Activated T-helper 1 cell treated with anti-CD3 and anti-CD28 coated beads, Interleukin-2, amount 50 U/mL, for 16 hours (primary cell): ENCODE results near the gene POLR3K.

Experiments
- DNase-seq, 2 donors: peaks; one replicate each; pipeline ENCODE4 v3.0.0-alpha.2; 2020; ENCODE audit warnings: low read depth in 1 of 2, low spot score in 1 of 2

POLR3K gene

DNA sequence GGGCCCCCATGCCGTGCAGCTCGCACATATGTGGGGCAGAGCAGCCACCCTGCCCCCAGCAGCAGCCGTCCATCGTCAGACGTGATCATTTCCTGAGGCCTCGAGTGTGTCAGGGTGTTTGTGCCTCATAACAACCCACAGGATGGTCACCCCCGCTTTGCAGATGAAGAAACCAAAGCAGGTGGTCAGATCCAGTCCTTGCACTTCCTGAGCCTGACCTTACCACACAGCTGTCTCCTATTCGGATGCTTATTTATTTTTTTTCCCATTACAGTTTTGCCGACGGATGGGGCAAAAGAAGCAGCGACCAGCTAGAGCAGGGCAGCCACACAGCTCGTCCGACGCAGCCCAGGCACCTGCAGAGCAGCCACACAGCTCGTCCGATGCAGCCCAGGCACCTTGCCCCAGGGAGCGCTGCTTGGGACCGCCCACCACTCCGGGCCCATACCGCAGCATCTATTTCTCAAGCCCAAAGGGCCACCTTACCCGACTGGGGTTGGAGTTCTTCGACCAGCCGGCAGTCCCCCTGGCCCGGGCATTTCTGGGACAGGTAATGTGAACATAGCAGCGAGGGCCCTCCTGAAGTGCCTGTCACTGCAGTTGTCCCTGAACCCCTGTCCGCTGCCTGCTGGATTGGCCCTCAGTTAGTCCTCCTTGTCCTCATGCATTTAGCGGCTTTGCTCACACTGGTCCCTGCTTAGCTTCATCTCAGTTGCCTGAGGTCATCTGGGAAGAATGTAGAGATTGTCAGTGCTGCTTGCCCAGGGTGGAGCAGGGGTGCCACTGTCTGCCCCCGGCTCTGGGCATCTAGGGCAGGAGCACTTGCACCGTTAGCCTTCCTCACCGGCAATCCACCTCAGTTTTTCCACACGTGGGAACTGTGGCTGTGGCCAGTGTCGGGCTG is 26.0 kb upstream of the POLR3K start:
- no peak for DNase-seq

DNA sequence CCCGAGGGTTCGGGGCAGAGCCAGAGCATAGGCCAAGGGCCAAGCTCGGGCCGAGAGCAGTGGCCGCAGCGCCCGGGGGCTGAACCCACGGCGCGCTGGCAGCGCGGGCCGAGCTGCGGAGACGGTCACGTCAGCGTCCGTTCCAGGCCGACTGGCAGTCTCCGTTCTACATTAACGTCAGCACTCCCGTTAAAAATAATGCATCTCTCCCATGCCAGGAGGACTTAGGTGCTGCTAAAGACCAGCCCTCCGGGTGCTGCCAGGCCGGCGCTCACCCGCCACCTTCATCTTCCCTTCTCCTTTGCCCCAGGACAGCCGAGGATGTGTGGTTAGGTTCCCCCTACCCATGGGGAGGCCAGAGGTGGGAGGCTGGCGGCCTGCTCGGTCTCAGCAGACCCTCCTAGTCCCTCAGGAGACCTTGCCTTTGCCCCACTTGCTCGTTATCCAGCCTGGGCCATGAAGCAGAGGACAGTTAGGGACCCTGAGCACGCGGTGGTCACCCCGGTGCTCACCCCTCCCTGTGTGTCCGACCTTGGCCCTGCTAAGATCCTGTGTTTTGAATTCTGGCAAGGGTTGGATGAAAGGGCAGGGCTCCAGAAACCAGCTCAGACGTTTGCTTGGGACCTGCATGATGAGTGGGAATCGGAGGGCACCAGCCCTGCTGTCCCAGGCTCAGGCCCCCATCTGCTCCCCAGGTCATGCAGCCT is 25.2 kb upstream of the POLR3K start:
- no peak for DNase-seq

DNA sequence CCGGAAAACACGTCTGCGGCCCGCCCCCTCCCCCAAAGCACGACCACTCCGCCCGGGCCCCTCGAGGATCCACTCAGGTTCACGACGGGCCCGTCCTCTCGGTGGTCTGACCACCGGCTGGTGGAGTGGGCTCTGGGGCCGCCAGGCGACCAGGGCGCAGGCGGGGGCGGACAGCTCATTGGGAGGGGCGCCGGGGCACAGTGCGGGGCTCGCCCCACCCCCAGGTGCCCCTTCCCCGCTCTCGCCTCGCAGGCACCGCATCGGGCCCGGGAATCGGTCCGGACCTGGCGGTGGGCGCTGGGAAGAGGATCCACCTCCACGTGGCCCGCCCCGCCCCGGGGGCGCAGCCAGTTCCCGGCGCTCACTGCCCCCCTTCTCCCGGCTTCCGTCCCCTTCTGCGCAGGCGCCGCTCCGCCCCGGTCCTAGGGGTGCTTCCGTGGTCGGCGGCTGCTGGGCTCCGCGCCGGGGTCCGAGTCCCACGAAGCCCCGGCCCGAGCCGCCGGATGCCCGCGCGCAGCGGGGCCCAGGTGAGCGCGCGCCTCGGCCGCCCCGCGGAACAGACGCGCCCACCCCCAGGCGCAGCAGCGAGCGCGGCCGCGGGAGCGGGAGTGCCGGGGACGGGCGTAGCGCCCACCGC is 24.5 kb upstream of the POLR3K start, which contains the start of gene MPG:
Gene MPG, plus strand, starts transcription at position 419 of the 637 bp plus-strand sequence. Its CDS starts 85 bp downstream, at position 504.
- peak; percentile 64 to 73 for DNase-seq

DNA sequence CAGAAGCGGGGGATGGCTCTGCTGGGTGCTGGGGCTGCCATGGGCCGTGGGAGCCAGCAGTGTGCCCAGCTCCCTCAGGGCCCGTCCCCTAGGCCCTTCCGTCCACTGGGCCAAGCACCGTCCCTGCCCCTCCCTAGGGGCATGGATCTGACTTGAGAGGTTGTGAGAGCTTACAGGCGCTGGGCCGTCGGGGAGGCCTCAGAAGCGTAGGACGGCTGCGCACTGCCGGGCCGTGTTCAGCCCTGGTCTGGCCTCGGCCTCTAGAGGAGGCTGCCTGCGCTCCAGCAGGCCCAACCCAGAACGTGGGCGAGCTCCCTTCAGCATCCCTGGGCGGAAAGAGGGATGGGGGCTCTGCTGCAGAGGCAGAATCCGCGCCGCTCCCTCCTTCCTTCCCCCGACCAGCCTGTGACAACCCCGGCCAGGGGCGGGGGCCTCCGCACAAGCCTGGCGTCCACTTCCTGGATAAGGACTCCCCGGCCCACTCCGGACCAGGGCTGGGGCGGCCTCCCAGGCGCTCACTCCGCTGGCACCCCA is 23.9 kb upstream of the POLR3K start:
- no peak for DNase-seq

DNA sequence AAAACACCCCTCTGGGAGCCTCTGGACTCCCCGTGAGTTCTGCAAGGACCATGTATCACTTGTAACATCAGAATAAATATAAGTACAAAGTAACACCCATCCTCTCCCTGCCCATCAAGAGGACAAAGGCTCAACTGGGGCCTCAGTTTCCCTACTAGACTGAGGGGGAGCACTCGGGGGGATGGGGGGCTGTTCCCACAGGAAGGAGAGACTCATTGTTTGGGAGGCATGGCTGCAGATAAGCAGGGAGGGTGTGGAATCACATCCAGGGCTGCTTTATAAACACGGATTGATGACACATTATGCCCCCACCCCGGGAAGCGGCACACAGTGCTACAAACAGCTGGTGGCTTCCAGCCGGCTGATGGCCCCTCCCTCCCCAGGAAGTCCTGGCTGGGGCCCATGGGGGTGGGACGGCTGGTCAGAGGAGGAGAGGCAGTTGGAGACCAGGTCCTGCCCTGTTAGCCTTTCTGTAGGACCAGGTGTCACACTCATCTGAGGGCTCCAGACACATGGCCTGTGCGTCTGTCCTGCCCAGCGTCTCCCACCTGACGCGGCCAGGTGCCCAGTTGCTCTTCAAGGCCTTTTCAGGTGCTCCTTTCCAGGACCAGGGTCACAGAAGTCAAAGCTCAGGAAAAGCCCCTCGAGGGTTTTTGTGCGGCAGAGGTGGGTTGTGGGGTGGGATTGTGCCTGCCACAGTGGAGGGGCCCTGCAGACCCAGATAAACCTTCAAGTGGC is 23.3 kb upstream of the POLR3K start:
- DNase-seq, result no peak

DNA sequence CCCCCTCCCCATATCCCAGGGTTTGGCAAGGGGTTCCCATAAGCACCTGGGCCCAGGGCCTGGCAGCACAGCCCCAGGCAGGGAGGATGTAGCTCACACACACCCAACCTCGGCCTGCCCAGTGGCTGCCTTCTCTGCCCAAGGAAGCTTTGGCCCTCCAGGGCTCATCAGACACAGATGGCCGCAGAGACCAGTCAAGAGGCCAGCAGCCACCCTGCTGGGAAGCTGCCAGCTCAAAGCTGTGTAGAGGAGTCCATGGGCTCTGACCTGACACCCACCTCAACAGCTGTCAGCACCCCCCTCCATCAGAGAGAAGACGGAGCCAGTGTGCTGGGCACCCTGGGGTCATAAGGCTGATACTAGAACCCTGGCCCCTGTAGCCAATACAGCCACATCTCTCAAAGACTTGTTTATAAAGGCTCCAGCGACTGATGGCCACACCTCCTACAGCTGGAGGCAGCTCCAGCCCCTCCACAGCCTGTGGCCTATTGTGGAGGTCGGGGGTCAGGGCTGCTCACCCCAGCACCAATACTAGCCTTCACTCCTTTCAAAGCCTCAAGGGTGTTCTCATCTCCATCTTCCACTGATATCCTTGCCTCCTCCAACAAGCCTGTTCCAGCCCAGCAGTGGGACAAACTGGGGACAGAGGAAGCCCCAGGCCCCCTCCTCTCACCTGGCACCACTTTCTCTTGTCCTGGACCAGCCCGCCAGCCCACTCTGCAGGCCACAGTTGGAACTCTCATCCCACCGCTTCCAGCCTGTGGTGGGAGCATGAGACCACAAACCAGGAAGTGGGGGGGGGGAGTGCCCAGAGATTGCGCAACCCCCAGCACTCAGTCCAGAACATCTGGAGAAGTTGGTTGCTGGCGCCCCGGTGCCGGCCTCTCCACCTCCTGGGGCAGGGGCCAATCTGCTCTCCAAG is 22.4 kb upstream of the POLR3K start:
- DNase-seq, result no peak

DNA sequence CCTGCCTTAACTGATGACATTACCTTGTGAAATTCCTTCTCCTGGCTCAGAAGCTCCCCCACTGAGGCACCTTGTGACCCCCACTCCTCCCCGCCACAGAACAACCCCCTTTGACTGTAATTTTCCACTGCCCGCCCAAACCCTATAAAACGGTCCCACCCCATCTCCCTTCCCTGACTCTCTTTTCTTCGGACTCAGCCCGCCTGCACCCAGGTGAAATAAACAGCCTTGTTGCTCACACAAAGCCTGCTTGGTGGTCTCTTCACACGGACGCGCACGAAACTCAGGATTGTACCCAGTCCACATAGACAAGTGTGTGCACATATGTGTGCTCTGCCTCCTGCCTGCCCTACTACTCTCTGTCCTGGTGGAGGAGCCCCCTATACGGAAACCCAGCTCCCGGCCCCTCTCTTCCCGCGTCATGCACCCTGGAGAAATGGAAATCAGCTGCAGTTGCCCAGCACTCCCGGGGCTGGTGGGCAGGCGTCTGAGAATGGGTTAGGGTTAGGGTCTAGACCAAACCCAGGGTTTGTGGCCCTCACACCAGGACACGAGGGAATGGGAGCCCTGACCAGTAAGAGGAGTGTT is 21.4 kb upstream of the POLR3K start:
- DNase-seq, result no peak

DNA sequence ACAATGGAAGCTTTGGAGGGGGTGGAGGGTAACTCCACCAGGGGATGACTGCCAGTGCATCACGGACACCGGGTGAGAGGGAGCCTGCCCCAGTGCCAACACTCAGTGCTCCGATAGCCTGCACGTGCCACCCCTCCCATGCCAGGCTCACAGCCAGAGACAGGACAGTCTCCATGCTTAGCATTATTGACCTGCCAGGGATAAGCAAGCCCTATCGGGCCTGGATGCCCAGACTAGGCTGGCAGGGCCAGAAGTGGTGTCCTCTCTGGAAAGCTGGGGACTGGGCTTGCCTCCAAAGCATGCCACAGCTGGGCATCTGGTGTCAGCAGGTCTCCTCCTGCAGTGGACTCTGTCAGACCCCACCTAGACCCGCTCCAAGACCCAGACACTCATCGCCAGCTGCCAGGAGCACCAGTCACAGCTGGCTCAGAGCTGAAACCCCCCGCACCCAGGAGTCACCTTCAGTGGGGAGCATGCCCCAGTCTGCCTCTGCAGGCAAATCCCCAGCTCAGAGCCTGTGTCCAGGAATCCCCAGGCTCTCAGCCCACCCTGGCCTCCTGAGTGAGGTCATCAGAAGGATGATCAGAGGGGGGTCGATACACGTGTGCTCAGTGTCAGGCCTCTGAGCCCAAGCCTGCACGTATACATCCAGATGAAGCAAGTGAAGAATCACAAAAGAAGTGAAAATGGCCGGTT is 20.8 kb upstream of the POLR3K start:
- DNase-seq, result no peak

DNA sequence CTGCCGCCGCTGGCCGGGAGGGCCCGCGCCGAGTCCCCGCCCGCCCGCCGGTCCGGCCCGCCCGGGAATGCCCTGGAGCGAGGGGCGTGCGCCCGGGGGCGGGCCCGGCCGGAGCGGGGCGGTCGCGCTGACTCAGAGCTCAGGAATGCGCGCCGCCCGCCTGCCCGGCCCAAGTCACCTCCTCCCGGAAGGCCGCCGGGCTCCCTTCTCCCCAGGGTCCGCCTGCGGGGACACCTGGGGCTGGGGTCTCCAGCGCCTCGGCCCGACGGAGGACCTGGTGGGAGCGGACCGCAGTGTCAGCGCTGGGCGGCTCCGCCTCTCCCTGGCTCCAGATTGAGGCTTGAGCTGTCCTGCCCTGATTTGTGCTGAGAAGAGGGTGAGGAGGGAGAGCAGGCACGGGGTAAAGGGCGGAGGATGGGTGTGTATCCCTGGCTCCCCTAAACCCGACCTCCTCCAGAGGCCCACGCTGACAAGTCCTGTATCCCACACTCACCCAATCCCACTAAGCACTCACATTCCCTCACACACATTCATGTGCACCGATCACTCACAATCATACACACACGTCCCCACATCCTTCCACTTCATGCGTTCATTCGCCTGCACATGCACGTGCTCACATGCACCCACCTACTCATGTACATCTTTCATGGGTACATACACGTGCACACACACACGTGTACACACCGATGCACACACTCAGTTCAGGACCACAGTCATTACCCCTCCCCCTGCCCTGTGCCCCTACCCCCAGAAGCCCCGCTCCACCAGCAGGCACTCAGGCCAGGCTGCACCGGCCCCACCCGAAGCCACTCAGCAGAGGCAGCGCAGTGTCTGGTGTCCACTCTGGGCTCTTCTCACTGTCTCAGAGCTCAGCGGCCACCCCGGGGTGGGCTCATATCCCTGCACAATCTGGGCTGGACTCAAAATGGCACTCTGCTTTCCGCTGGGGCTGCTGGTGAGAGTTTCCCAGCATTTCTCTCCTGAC is 19.4 kb upstream of the POLR3K start, which contains the start of gene RHBDF1:
Gene RHBDF1, minus strand, starts transcription at position 71 of the 988 bp plus-strand sequence. CDS start 7,616 bp downstream, outside the sequence.
- no peak for DNase-seq

DNA sequence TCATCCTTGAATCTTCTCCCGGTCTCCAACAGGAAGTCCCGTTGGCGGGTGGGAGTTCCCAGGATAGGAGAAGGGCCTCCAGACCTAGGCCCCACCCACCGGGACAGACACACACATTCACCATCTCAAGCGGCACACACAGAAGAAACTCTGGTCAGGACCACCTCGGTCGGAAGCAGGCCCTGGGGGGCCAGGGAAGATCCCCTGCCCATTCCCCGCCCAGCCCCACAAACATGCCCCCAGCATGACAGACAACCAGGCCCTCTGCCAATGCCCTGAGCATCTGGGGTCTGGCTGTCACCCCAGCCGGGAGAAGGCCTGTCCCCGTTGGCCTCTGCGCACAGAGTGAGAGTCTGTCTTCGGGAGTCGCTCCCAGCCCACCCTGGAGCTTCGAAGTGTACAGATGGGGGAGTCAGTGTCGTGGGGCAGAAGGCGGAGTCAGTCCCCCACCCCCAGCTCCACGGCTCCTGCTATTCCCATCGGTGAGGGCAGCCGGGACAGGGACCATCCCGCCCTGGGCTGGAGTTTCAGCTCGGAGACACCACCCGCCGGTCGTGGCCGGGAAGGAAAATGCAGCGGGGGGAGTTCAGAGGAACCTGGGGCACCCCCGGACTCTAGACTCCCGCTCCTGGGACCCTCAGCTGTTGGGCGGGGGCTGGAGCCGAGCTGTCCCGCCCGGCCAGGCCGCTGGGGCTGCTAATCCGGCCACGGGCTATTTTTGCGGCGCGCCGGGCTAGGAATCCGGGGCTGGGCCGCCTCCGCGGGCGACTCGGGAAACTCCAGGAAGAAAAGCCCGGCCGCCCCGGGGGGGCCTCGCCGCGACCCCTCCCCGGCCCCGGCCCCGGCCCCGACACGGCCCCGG is 18.4 kb upstream of the POLR3K start:
- DNase-seq, result no peak

DNA sequence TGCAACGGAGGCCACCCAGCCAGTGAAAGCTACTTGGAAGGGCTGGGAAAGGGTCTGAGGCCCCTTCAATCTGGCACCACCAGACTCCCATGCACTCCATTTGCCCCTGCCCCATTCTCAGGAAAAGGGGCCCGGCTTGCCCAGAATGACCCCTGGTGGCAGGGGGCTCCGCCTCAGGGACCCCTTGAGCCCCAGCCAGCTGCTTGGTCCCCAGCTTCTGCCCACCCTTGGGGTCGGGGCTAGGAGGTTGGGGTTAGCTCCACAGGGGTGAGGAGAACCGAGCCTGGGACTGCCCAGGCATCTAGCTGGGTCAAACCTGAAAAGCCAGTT is 17.8 kb upstream of the POLR3K start:
- no peak for DNase-seq

DNA sequence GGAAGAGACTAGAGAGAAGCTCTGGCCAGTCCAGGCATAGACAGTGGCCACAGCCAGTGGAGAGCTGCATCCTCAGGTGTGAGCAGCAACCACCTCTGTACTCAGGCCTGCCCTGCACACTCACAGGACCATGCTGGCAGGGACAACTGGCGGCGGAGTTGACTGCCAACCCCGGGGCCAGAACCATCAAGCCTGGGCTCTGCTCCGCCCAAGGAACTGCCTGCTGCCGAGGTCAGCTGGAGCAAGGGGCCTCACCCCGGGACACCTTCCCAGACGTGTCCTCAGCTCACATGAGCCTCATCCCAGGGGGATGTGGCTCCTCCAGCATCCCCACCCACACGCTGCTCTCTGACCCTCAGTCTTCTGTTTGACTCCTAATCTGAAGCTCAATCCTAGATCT is 15.8 kb upstream of the POLR3K start:
- DNase-seq, result no peak

DNA sequence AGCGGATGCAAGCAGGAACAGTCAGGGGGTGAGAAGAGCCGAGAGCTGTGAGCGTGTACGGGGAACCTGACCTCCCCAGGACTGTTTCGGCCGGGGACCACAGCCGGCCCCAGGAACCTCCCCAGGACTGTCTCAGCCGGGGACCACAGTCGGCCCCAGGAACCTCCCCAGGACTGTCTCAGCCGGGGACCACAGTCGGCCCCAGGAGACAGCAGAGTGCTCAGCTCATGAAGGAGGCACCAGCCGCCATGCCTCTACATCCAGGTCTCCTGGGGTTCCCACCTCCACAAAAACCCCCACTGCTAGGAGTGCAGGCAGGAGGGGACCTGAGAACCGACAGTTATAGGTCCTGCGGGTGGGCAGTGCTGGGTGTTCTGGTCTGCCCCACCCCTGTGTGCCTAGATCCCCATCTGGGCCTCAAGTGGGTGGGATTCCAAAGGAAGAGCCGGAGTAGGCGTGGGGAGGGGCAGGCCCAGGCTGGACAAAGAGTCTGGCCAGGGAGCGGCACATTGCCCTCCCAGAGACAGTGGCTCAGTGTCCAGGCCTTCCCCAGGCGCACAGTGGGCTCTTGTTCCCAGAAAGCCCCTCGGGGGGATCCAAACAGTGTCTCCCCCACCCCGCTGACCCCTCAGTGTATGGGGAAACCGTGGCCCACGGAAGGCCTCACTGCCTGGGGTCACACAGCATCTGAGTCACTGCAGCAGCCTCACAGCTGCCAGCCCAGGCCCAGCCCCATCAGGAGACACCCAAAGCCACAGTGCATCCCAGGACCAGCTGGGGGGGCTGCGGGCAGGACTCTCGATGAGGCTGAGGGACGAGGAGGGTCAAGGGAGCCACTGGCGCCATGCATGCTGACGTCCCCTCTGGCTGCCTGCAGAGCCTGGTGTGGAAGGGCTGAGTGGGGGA is 14.7 kb upstream of the POLR3K start:
- no peak for DNase-seq

DNA sequence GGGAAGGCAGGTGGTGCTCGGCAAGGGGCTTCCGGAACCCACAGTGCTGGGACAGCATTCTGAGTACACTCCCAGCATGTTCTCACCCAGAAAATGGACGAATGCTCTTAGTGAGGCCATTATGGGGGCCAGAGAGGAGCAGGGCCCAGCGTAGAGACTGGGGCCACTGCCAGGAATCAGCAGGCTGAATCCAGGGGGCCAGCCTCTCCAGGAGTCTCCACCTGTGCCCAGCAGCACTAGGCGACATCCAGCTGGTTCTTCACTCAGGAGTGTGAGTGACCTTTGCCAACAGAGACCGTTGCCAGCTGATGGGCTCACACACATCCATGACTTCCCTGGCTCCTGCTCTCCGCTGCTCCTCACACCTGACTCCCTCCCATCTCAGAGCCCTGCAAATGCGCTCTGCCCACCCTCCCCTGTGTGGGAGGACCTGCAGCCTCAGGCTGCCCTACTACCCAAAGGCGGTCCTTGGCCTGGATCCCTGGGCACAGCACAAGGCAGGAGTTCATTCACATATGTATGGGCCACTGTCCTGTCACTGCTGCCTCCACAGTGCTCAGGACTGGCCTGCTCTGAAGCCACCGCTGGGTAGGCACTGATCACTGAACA is 13.9 kb upstream of the POLR3K start:
- DNase-seq, result no peak
